ENCODE measurements around the gene HMCN2. TPM values are rescaled to one million over a fixed set of nuclear protein-coding genes. Genes with fewer than 3 reads are reported as not detected.

Gene HMCN2
- polyA plus RNA-seq, 2 of the 4 experiments (the other 2 are of a cell fraction) = 0.01 TPM; not detected in 1

GRCh38 chr9:130470950-130471349 lies 205.4 kb downstream of the HMCN2 start:
- WGBS (ENCODE audit: missing lambda C conversion rate) = 55% methylated on average over 5 of the region's 12 CpGs
- CTCF ChIA-PET = interaction anchor here (6.7 to 17.4 kb wide), 2 partner anchors 9 to 213 kb away, joined by 56 to 453 read pairs; no protein-coding TSS in a partner anchor
- FAIRE-seq (no peak), DNase-seq (ENCODE audit: low read depth in 1 of 2, low spot score in 1 of 2) (no peak), ATAC-seq (no peak)
- Histone ChIP-seq H3K4me3 (no peak overlapping the region), H3K4me2 (no peak overlapping the region), H3K9me3 (no peaks in the 10 kb centered on the region), H3K4me1 (no peaks in the 10 kb centered on the region), H3K27ac (no peak overlapping the region)
- POLR2A ChIA-PET = no interaction called here
- TF ChIP-seq ZFP36 (IDR thresholded peaks at IDR 0.05; ENCODE audit: borderline replicate concordance, partially characterized antibody) (peak; percentile 52), NR3C1 (IDR thresholded peaks at IDR 0.05) (no peak)

DNA sequence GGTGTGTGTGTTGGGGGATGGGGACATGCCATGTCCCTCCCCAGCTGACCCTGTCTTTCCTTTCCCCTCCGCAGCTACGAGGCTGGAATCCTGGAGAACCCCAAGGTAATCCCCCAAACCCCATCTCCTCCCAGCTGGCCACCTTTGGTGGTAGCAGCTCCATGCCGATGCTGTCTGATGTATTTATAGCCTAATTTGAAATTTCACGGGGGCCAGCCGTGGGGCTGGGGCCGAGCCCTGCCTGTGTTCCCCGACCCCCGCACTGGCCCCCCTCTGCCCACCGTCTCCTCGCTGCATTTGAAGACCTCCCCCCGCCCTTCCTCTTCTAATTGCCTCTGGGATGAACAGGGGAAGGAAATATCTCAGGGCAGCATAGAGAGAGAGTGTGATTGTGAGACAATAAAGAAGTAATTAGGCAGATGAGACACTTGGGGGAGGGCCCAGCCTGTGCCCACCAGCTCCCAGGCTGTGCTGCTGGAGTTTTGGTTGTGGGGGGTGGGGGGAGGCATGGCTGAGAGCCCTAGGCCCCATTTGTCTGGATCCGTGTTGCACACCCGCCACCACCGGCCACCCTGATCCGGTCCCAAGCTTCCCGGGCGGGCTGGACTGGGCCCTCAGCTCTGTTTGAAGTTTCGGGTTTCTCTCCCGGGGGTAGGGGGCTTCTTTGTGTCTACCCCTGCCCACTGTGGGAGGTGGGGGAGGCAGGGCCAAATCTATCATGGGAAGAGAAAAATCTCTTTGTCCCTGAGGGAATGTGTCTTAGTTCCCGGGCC lies 206.0 kb downstream of the HMCN2 start:
- DNase-seq (ENCODE audit: low read depth in 1 of 2, low spot score in 1 of 2) = no peak
- Histone ChIP-seq H3K9me3 (no peaks in the 10 kb centered on the region), H3K27ac (no peak overlapping the region), H3K4me2 (no peak overlapping the region), H3K4me3 (no peak overlapping the region), H3K4me1 (no peaks in the 10 kb centered on the region)
- WGBS (ENCODE audit: missing lambda C conversion rate) = 72% methylated on average over 13 of the region's 20 CpGs
- ATAC-seq = no peak
- FAIRE-seq = no peak
- POLR2A ChIA-PET = no interaction called here
- TF ChIP-seq ZFP36 (IDR thresholded peaks at IDR 0.05; ENCODE audit: borderline replicate concordance, partially characterized antibody) (no peak), CHD2 (IDR thresholded peaks at IDR 0.05; ENCODE audit: low read length, partially characterized antibody) (no peak), TFCP2L1 (CRISPR knock-in tag; IDR thresholded peaks at IDR 0.05) (no peak), POLR2AphosphoS2 (conservative IDR thresholded peaks at IDR 0.05; ENCODE audit: low read length) (no peak), MAZ (IDR thresholded peaks at IDR 0.05; ENCODE audit: borderline replicate concordance, low read depth, low read length) (no peak), MAFK (IDR thresholded peaks at IDR 0.05; ENCODE audit: partially characterized antibody) (no peak), TP53 (CRISPR knock-in tag; IDR thresholded peaks at IDR 0.05) (no peak), ATOH8 (CRISPR knock-in tag; IDR thresholded peaks at IDR 0.05; ENCODE audit: low read depth) (no peak), CEBPB (IDR thresholded peaks at IDR 0.05) (no peak), NPAS2 (CRISPR knock-in tag; IDR thresholded peaks at IDR 0.05; ENCODE audit: borderline replicate concordance) (no peak), HES2 (IDR thresholded peaks at IDR 0.05) (no peak), KDM1A (IDR thresholded peaks at IDR 0.05; ENCODE audit: low read depth) (no peak), MAX (IDR thresholded peaks at IDR 0.05) (no peak)
- TF ChIP-seq, protein P1, sequence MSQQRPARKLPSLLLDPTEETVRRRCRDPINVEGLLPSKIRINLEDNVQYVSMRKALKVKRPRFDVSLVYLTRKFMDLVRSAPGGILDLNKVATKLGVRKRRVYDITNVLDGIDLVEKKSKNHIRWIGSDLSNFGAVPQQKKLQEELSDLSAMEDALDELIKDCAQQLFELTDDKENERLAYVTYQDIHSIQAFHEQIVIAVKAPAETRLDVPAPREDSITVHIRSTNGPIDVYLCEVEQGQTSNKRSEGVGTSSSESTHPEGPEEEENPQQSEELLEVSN (IDR thresholded peaks at IDR 0.05; ENCODE audit: borderline replicate concordance, low read depth) = no peak
- CTCF ChIA-PET = interaction anchor here (1.1 to 17.4 kb wide), 5 partner anchors 10 to 228 kb away, joined by 3 to 453 read pairs (median 4); no protein-coding TSS in a partner anchor

GRCh38 chr9:130472184-130472705 lies 206.7 kb downstream of the HMCN2 start:
- H3K9me3 ChIP-seq = no peaks in the 10 kb centered on the region
- no peaks in the 10 kb centered on the region for H3K4me1 ChIP-seq
- WGBS (ENCODE audit: missing lambda C conversion rate) = 61% methylated on average over 8 of the region's 19 CpGs
- no peak overlapping the region for H3K4me2 ChIP-seq
- DNase-seq (ENCODE audit: low read depth in 1 of 2, low spot score in 1 of 2) (no peak), FAIRE-seq (no peak), ATAC-seq (no peak)
- CTCF ChIA-PET = interaction anchor here (1.1 to 17.4 kb wide), 5 partner anchors 11 to 229 kb away, joined by 3 to 453 read pairs (median 4); no protein-coding TSS in a partner anchor
- no peak overlapping the region for H3K4me3 ChIP-seq
- TF ChIP-seq MAZ (IDR thresholded peaks at IDR 0.05; ENCODE audit: borderline replicate concordance, low read depth, low read length) (no peak), POLR2A (IDR thresholded peaks at IDR 0.05; ENCODE audit: low read length) (no peak), RFX5 (IDR thresholded peaks at IDR 0.05) (no peak), FOXS1 (CRISPR knock-in tag; IDR thresholded peaks at IDR 0.05) (no peak)
- TF ChIP-seq, protein P1 (IDR thresholded peaks at IDR 0.05; ENCODE audit: borderline replicate concordance, low read depth) = no peak
- POLR2A ChIA-PET = no interaction called here
- no peak overlapping the region for H3K27ac ChIP-seq
